ENCODE data around the gene SNX2.

SNX2 gene

DNA sequence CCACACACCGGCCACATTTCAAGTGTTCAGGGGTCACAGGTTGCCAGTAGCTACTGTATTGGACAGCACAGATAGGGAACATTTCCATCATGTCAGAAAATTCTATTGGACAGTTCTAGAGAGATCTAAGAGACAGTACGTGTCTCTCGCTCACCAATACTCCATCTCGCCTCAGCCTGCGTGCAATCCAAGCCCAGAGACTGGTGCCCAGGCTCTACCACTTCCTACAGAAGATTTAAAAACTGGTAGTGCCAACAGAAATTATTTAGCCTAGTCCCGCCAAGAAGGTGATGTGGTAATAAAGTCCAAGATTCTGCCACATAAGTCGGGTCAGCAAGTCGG lies 390 bp upstream of the SNX2 start:
- H3K9me3 ChIP-seq (ENCODE audit: low read length), result no peaks in the 10 kb centered on the region
- H3K4me3 ChIP-seq (ENCODE audit: low read depth in 1 of 2, low read length in 2 of 2), result peak overlapping the region; percentile 95 to 99
- no peak overlapping the region for H3K27ac ChIP-seq (ENCODE audit: low read depth, low read length)
- H3K4me1 ChIP-seq (ENCODE audit: insufficient read depth, low read length), result peaks cover 22% of the 10 kb centered on the region
- H3K9ac ChIP-seq (ENCODE audit: low read length), result no peak overlapping the region
- no peaks in the 10 kb centered on the region for H3K36me3 ChIP-seq (ENCODE audit: insufficient read depth, low read length)
- H3K27me3 ChIP-seq (ENCODE audit: control insufficient read depth in 1 of 2, insufficient read depth in 2 of 2, low read length in 2 of 2), result no peaks in the 10 kb centered on the region

DNA sequence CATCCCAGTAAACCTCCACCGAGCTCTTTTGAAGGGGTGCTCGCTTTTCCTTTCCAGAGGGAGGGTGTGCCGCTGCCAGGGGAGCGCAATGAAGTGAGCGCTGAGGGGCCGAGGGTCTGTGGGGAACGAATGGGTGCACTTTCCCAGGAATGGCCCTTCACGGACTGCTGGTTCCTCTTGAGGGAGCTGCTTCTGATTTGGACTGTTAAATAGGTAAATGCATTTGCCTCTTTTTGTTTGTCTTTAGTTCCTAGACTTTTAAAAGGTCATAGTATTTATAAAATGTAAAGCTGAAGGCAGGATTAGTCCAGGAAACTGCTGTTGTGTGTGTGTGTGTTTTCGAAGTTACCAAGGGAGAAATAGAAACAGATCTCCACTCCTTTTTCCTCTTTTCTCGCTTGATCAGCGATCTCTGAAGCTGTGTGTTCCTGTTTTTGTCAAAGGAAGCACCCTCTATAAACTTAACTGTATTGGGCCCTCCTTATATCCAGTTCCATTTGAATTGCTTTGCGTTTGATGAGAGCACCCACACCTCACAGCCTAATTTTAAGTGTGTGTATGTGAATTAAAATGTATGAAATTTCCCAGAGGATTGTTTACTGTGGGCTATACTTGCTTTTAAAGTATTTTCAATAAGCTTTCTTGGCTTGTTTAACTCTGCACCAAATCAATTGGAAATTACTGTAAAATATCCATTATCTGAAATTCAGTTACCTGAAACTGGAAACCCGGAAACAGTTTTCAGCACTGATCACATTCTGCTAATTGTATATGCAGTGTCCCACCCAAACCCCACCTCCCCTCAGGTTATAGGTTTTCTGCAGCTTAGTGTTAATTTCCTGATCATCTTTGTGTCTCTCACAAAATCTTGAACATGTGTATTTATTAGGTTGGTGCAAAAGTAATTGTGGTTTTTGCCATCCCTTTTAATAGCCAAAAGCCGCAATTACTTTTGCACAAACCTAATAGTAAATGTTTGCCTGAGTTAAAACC lies 966 bp downstream of the SNX2 start:
- Histone ChIP-seq H3K4me1 (ENCODE audit: insufficient read depth, low read length) (peaks cover 25% of the 10 kb centered on the region), H3K27ac (ENCODE audit: low read depth, low read length) (peak overlapping the region; percentile 91), H3K27me3 (ENCODE audit: control insufficient read depth in 1 of 2, insufficient read depth in 2 of 2, low read length in 2 of 2) (no peaks in the 10 kb centered on the region), H3K9ac (ENCODE audit: low read length) (peak overlapping the region; percentile 90), H3K4me3 (ENCODE audit: low read depth in 1 of 2, low read length in 2 of 2) (peak overlapping the region; percentile 95 to 99), H3K36me3 (ENCODE audit: insufficient read depth, low read length) (no peaks in the 10 kb centered on the region), H3K9me3 (ENCODE audit: low read length) (no peaks in the 10 kb centered on the region)

DNA sequence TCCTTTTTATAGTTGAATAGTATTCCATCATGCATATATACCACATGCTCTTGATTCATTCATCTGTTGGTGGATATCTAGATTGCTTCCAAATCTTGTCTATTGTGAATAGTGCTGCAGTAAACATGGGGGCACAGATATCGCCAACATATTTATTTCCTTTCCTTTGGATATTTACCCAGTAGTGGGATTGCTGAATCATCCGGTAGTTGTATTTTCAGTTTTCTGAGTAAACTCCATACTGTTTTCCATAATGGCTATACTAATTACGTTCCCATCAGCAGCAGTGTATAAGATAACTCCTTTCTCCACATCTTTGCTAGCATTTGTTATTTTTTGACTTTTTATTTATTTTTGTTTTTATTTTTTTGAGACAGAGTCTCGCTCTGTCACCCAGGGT lies 3.3 kb downstream of the SNX2 start:
- Histone ChIP-seq H3K27me3 (ENCODE audit: control insufficient read depth in 1 of 2, insufficient read depth in 2 of 2, low read length in 2 of 2) (no peaks in the 10 kb centered on the region), H3K4me1 (ENCODE audit: insufficient read depth, low read length) (peaks cover 25% of the 10 kb centered on the region)

DNA sequence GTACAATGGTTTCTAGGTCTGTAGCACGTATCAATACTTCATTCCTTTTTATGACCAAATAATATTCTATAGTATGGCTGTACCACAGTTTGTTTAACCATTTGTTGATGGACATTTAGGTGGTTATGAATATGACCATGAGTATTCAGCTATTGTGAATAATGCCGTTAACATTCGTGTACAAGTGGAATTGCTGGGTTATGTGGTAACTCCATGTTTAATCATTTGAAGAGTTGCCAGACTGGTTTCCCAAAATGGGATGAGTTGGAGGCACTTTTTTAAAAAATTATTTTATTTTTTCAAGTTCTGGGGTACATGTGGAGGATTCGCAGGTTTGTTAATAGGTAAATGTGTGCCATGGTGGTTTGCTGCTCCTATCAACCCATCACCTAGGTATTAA lies 4.6 kb downstream of the SNX2 start:
- Histone ChIP-seq H3K9me3 (ENCODE audit: low read length) (no peaks in the 10 kb centered on the region), H3K36me3 (ENCODE audit: insufficient read depth, low read length) (no peaks in the 10 kb centered on the region), H3K9ac (ENCODE audit: low read length) (no peak overlapping the region), H3K4me3 (ENCODE audit: low read depth in 1 of 2, low read length in 2 of 2) (no peak overlapping the region), H3K4me1 (ENCODE audit: insufficient read depth, low read length) (peaks cover 25% of the 10 kb centered on the region), H3K27ac (ENCODE audit: low read depth, low read length) (no peak overlapping the region), H3K27me3 (ENCODE audit: control insufficient read depth in 1 of 2, insufficient read depth in 2 of 2, low read length in 2 of 2) (no peaks in the 10 kb centered on the region)

More for the DNA sequence above, 3.3 kb downstream of the SNX2 start:
- Histone ChIP-seq H3K9ac (ENCODE audit: low read length) (no peak overlapping the region), H3K36me3 (ENCODE audit: insufficient read depth, low read length) (no peaks in the 10 kb centered on the region), H3K4me3 (ENCODE audit: low read depth in 1 of 2, low read length in 2 of 2) (no peak overlapping the region), H3K9me3 (ENCODE audit: low read length) (no peaks in the 10 kb centered on the region), H3K27ac (ENCODE audit: low read depth, low read length) (no peak overlapping the region)

DNA sequence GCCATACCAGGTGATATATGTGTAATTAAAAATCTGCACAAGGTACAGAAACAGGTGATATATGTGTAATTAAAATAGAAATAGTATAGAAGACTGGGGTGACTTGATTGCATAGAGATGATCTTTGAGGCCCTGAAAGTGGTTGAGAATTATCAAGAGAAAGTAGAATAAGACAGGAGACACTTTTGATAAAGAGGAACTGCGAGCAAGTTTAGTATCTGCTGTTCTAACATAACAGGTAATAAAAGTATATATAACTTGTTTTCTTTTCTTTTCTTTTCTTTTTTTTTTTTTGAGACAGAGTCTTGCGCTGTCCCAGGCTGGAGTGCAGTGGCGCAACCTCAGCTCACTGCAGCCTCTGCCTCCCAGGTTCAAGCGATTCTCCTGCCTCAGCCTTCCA lies 5.4 kb downstream of the SNX2 start:
- Histone ChIP-seq H3K27me3 (ENCODE audit: control insufficient read depth in 1 of 2, insufficient read depth in 2 of 2, low read length in 2 of 2) (no peaks in the 10 kb centered on the region), H3K4me1 (ENCODE audit: insufficient read depth, low read length) (peaks cover 25% of the 10 kb centered on the region), H3K9ac (ENCODE audit: low read length) (no peak overlapping the region), H3K4me3 (ENCODE audit: low read depth in 1 of 2, low read length in 2 of 2) (no peak overlapping the region), H3K27ac (ENCODE audit: low read depth, low read length) (no peak overlapping the region), H3K36me3 (ENCODE audit: insufficient read depth, low read length) (no peaks in the 10 kb centered on the region), H3K9me3 (ENCODE audit: low read length) (no peaks in the 10 kb centered on the region)

DNA sequence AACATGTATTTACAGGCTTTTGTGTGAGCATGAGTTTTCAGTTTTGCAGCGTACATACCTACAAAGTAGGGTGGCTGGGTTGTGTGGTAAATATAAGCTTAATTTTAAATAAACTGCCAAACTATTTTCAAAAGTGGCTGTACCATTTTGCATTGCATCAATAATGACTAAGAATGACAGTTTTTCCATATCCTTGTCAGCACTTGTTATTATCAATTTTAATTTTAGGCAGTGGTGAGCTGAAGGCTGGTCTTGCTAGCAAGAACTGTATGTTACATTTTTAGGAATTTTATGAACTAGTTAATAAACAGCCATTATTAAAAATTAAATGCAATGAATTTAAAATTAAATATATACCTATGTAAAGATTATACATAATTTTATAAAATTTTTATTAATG lies 6.6 kb downstream of the SNX2 start:
- Histone ChIP-seq H3K4me1 (ENCODE audit: insufficient read depth, low read length) (peaks cover 18% of the 10 kb centered on the region), H3K36me3 (ENCODE audit: insufficient read depth, low read length) (no peaks in the 10 kb centered on the region), H3K4me3 (ENCODE audit: low read depth in 1 of 2, low read length in 2 of 2) (no peak overlapping the region), H3K27me3 (ENCODE audit: control insufficient read depth in 1 of 2, insufficient read depth in 2 of 2, low read length in 2 of 2) (no peaks in the 10 kb centered on the region), H3K9me3 (ENCODE audit: low read length) (no peaks in the 10 kb centered on the region), H3K27ac (ENCODE audit: low read depth, low read length) (no peak overlapping the region), H3K9ac (ENCODE audit: low read length) (no peak overlapping the region)

DNA sequence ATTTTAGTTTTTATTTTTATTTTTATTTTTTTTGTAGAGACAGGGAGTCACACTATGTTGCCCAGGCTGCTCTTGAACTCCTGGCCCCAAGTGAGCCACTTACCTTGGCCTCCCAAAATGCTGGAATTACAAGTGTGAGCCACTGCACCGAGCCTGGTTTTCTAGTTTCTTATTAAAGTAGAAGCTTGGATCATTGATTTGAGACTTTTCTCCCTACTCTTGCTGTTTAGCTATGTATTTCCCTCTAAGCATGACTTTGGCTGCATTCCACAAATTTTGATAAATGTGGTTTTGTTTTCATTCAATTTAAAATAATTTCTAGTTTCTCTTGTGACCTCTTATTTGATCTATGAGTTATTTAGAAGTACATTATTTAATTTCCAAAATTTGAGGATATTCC lies 10.4 kb downstream of the SNX2 start:
- Histone ChIP-seq H3K36me3 (ENCODE audit: insufficient read depth, low read length) (no peaks in the 10 kb centered on the region), H3K27me3 (ENCODE audit: control insufficient read depth in 1 of 2, insufficient read depth in 2 of 2, low read length in 2 of 2) (no peaks in the 10 kb centered on the region), H3K9me3 (ENCODE audit: low read length) (no peaks in the 10 kb centered on the region), H3K9ac (ENCODE audit: low read length) (no peak overlapping the region), H3K4me3 (ENCODE audit: low read depth in 1 of 2, low read length in 2 of 2) (no peak overlapping the region), H3K4me1 (ENCODE audit: insufficient read depth, low read length) (peaks cover 12% of the 10 kb centered on the region), H3K27ac (ENCODE audit: low read depth, low read length) (no peak overlapping the region)

DNA sequence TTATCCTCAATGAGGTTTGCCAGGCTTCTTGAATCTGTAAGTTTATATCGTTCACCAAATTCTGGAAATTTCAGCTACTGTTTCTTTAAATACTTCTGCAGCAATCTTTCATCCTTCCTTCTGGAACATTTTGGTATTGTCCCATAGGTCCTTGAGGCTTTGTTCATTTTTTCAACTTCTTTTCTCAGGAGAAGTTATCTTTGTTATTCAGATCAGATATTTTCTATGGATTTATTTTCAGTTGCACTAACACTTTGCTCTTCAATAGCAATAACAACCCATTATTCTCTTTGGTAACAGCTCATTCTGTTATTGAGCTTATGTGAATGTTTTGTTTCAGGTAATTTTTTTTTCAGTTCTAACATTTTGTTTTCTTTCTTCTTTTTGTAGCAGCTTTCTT lies 13.5 kb downstream of the SNX2 start:
- H3K4me3 ChIP-seq (ENCODE audit: low read depth in 1 of 2, low read length in 2 of 2), result no peak overlapping the region
- H3K27ac ChIP-seq (ENCODE audit: low read depth, low read length), result no peak overlapping the region
- H3K27me3 ChIP-seq (ENCODE audit: control insufficient read depth in 1 of 2, insufficient read depth in 2 of 2, low read length in 2 of 2), result no peaks in the 10 kb centered on the region

DNA sequence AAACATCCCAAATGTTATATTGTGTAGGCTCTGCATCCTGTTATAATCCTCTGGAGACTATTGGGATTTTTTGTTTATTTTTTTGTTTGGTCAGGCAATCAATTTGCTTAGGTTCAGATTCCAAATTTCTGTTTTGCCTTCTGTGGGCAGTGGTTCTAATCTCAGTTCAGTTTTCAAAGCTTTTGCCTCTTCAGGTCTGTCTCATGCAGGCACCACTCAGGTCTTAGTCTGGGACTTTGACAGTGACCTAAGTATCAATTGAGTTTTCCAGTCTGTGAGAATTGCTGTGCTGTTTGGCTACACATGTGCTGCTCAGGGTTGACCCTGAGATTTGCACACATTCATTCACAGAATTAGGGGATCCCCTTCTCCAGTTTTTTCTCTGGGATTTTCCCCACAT lies 14.1 kb downstream of the SNX2 start:
- H3K27ac ChIP-seq (ENCODE audit: low read depth, low read length), result no peak overlapping the region

More for the DNA sequence above, 13.5 kb downstream of the SNX2 start:
- no peak overlapping the region for H3K9ac ChIP-seq (ENCODE audit: low read length)
- H3K36me3 ChIP-seq (ENCODE audit: insufficient read depth, low read length), result no peaks in the 10 kb centered on the region
- H3K4me1 ChIP-seq (ENCODE audit: insufficient read depth, low read length), result peaks cover 12% of the 10 kb centered on the region
- no peaks in the 10 kb centered on the region for H3K9me3 ChIP-seq (ENCODE audit: low read length)

DNA sequence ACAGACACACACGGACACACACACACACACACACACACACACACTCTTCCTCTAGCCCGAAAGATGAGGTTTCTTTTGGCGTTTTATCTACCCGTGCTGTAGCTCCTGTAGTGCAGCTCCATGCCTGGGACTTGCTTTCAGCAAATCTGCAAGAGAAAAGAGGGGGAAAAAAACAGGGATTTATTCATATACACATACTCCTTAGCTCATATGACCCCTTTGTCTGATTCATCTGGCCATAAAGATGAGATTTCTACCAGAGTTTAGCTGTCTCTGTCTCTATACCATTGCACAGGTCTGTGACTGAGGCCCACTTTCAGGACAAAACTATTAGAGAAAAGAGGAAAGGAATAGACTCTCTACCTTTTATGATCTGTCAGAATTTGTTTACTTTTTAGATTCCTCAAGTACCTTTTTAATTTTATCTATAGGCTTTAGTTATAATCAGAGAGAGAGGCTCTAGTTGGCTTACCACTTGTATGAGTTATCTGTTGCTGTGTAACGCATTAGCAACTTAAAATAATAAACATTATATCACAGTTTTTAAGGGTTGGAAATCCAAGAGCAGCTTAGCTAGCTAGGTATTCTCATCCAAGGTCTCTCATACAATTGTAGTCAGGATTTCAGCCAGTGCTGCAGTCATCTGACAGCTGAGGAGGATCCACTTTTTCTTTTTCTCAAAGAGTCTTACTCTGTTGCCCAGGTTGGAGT lies 14.7 kb downstream of the SNX2 start:
- H3K4me1 ChIP-seq (ENCODE audit: insufficient read depth, low read length), result peaks cover 12% of the 10 kb centered on the region
- no peaks in the 10 kb centered on the region for H3K36me3 ChIP-seq (ENCODE audit: insufficient read depth, low read length)
- H3K4me3 ChIP-seq (ENCODE audit: low read depth in 1 of 2, low read length in 2 of 2), result no peak overlapping the region
- H3K9me3 ChIP-seq (ENCODE audit: low read length), result no peaks in the 10 kb centered on the region
- H3K27me3 ChIP-seq (ENCODE audit: control insufficient read depth in 1 of 2, insufficient read depth in 2 of 2, low read length in 2 of 2), result no peaks in the 10 kb centered on the region
- no peak overlapping the region for H3K9ac ChIP-seq (ENCODE audit: low read length)
- H3K27ac ChIP-seq (ENCODE audit: low read depth, low read length), result no peak overlapping the region

More for the DNA sequence above, 14.1 kb downstream of the SNX2 start:
- peaks cover 12% of the 10 kb centered on the region for H3K4me1 ChIP-seq (ENCODE audit: insufficient read depth, low read length)
- H3K36me3 ChIP-seq (ENCODE audit: insufficient read depth, low read length), result no peaks in the 10 kb centered on the region
- H3K27me3 ChIP-seq (ENCODE audit: control insufficient read depth in 1 of 2, insufficient read depth in 2 of 2, low read length in 2 of 2), result no peaks in the 10 kb centered on the region
- no peak overlapping the region for H3K9ac ChIP-seq (ENCODE audit: low read length)
- H3K9me3 ChIP-seq (ENCODE audit: low read length), result no peaks in the 10 kb centered on the region
- no peak overlapping the region for H3K4me3 ChIP-seq (ENCODE audit: low read depth in 1 of 2, low read length in 2 of 2)

DNA sequence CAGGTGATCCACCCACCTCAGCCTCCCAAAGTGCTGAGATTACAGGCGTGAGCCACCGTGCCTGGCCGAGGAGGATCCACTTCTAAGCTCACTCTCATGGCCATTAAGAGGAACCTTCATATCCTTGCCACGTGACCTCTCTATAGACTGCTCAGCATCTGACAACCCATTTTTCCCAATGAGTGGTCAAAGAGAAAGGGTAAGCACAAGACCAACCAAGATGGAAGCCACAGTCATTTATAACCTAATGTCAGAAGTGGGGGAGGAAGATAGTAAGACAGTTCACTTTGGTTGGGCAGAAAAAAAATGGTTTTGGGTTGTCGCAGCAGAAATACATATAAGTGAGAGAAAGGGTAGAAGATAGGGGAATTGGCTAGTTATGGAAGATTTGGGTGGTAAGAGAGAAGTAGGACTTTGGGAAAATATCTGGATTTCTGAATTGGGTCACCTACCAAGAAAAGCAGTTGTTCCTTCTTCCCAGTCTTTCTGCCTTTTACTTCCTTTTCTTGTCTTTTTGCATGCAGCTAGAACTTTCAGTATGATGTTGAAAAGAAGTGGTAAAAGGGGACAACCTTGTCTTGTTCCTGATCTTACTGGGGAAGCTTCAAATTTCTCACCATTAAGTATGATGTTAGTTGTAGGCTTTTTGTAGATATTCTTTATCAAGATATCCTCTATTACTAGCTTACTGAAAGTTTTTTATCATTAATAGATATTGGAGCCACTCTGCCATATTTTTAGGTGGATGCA lies 15.6 kb downstream of the SNX2 start:
- H3K9me3 ChIP-seq (ENCODE audit: low read length), result no peaks in the 10 kb centered on the region
- no peaks in the 10 kb centered on the region for H3K27me3 ChIP-seq (ENCODE audit: control insufficient read depth in 1 of 2, insufficient read depth in 2 of 2, low read length in 2 of 2)
- H3K36me3 ChIP-seq (ENCODE audit: insufficient read depth, low read length), result no peaks in the 10 kb centered on the region
- H3K27ac ChIP-seq (ENCODE audit: low read depth, low read length), result no peak overlapping the region
- no peak overlapping the region for H3K4me3 ChIP-seq (ENCODE audit: low read depth in 1 of 2, low read length in 2 of 2)
- no peak overlapping the region for H3K9ac ChIP-seq (ENCODE audit: low read length)
- H3K4me1 ChIP-seq (ENCODE audit: insufficient read depth, low read length), result peaks cover 12% of the 10 kb centered on the region

Data from muscle layer of colon (tissue), 2 donors.